Astrocyte of the spinal cord (primary cell): ENCODE measurements around the gene KCNV2.

Experiments
- DNase-seq: peaks from one replicate; pipeline ENCODE4 v3.0.0; 2011; ENCODE audit warnings: low read depth, low spot score
- H3K4me3 ChIP-seq: 2 replicates; pipeline ENCODE4 v1.5.1; 2011; ENCODE audit warnings: low read depth, mild to moderate bottlenecking, low read length, moderate library complexity
- in situ Hi-C: cut with HindIII; loops from 2 replicates; pipeline ENCODE4 v1.10.0; 2017; ENCODE audit warnings: low sequenced_read_pairs
- TF ChIP-seq, protein P1 (sequence below): IDR thresholded peaks from 2 replicates; pipeline ENCODE4 v1.5.1; 2012; ENCODE audit warnings: low read depth, mild to moderate bottlenecking, low read length, inconsistent platforms

KCNV2 gene

DNA sequence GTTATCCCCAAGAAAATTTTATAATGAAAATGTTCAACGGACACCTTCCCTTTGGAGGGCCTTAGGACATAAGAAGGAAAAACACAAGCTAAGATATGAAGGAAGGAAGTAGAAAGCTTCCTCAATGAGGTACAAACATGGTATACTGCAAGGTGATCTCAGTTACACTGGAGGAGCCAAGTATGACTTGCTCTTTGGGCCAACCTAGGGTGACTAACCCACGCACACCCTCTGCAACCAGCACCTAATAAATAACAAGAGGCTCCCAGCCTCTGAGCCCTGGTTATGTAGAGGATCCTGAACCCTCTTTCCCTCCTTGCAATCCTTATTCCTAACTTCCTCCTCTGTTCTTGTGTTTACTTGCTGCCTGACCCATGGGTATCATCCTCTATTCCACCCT, 38.3 kb upstream of the KCNV2 start:
- TF ChIP-seq, protein P1, sequence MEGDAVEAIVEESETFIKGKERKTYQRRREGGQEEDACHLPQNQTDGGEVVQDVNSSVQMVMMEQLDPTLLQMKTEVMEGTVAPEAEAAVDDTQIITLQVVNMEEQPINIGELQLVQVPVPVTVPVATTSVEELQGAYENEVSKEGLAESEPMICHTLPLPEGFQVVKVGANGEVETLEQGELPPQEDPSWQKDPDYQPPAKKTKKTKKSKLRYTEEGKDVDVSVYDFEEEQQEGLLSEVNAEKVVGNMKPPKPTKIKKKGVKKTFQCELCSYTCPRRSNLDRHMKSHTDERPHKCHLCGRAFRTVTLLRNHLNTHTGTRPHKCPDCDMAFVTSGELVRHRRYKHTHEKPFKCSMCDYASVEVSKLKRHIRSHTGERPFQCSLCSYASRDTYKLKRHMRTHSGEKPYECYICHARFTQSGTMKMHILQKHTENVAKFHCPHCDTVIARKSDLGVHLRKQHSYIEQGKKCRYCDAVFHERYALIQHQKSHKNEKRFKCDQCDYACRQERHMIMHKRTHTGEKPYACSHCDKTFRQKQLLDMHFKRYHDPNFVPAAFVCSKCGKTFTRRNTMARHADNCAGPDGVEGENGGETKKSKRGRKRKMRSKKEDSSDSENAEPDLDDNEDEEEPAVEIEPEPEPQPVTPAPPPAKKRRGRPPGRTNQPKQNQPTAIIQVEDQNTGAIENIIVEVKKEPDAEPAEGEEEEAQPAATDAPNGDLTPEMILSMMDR = no peak
- DNase-seq = no peak
- no peak overlapping the region for H3K4me3 ChIP-seq
- in situ Hi-C loops = no loop called here

DNA sequence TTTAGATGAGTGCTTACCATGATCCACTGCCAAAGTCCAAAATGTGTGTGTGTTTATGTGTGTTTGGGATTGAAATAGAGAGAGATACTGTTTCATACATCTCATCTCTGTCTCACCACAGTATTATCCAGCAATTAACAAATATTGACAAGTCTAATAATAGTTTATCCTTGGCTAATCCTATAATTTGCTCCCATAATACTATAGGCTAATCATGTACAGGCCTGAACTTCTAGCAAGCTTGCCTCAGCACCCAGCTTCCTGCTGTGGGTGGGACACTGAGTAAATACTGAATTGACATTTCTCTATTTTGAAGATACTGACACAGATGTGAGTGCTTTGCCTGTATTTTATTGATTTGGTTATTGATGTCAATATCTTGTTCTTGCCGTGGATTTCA, 35.3 kb upstream of the KCNV2 start:
- DNase-seq = no peak
- in situ Hi-C loops = no loop called here
- H3K4me3 ChIP-seq = no peak overlapping the region
- TF ChIP-seq, protein P1 = no peak

DNA sequence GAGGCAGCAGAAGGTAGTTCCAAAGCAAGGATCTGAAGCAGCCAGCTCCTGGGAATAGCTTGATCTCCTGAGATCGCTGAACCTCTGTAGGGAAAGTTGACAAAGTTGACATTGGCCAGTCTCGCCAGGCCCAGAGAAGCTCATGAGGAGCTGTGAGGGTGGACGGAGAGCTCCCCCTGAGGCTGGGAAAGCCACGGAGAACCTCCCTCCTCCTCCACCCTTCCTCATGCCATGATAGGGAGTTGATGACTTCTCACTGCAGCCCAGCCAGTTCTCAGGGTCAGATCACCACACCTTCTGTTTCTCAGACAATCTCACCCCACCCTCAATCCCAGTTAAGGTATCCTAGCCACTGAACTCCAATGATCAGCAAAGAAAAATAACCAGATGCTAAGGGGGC, 30.4 kb upstream of the KCNV2 start:
- H3K4me3 ChIP-seq = no peak overlapping the region
- DNase-seq = no peak
- TF ChIP-seq, protein P1 = no peak
- in situ Hi-C loops = no loop called here

DNA sequence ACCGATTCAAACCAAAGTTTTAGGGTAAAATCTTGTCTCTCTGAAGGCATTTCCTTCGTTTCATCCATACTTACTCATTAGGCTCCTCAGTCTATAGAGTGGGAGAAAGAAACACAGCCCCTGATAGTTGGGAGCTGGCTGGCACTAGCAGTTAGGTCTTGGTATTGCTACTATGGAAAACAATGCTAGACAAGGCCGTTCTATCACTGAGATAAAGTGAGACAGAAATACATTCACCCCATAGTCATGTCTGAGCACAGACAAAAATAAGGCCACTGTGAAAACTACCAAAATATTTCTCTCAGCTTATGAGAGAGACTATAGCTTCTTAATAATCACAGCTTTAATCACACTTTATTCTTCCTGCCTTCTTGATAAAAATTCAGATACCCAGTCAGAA, 28.7 kb upstream of the KCNV2 start:
- H3K4me3 ChIP-seq = no peak overlapping the region
- DNase-seq = no peak
- TF ChIP-seq, protein P1 = no peak
- in situ Hi-C loops = no loop called here

DNA sequence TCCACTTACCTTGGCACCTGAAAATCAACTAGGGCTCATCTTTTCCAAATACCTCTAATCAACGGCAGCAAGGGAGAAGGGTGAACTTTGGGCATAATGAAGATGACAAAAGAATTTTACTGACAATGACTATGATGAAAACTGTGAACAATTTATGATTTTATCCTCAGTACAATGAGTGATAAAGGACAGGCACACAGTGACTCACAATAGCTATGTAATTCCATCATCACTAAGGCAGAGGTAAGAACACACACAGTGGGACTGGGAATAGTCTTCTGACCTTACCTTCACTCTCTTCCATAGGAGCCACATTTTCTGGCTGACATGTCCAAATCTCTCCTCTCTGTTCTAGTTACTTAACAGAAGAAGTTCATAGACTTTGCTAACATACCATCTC, 26.1 kb upstream of the KCNV2 start:
- no peak for DNase-seq
- in situ Hi-C loops = no loop called here
- no peak overlapping the region for H3K4me3 ChIP-seq
- TF ChIP-seq, protein P1 = no peak

DNA sequence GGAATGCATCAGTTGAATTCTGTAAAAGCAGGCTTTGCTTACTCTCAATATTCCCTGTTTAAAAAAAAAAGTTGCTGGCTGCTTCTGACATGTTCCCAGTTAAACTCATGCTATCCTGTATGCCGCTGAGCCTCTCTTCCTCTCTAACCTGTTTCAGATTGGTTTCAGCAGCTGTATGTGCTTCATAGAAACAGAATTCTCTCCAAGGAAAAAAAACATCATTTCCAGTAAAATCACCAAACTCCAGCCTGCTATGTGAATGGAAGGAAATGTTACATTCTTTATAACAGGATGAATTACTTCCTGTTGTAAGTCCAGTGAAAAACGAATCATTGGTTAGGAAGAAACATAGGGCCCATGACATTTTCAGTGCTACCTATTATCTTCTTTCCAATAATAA, 25.7 kb upstream of the KCNV2 start:
- peak; percentile 27 for DNase-seq
- TF ChIP-seq, protein P1 = no peak
- no peak overlapping the region for H3K4me3 ChIP-seq
- in situ Hi-C loops = no loop called here

DNA sequence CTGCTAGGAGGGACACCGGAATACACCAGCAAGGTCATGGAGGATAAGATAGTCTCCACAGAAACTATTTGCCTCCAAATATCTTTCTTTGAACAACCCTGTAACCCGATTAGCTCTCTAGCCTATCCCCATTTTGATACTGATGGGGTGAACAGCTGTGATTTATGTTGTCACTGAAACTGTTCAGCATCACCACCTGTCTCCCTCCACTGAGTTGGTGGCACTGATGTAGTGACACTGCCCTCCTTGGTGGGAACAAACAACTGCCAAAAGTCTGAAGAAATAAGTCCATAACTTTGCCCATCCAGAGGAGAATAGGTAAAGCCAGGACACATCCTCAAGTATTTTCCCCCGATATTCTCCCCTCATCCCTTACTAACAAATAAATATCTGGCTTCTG, 24.3 kb upstream of the KCNV2 start:
- DNase-seq = no peak
- no peak overlapping the region for H3K4me3 ChIP-seq
- TF ChIP-seq, protein P1 = no peak
- in situ Hi-C loops = no loop called here
